Stimulated activated naive CD8-positive, alpha-beta T cell treated with anti-CD3 and anti-CD28 coated beads, Interleukin-15, amount 100 ng/mL, for 72 hours (primary cell): ENCODE measurements around the gene RNPC3.
"Not testable (repeated sequence)": the region's sequence is repeated elsewhere in the genome, so short reads cannot be mapped to it uniquely, and the experiment has no call there.

Experiments
- ATAC-seq: fragments of 150-1000 bp; cut with Tn5 transposase; 2 replicates; pipeline ENCODE4 v1.10.0; 2021; ENCODE audit warnings: mild to moderate bottlenecking, moderate library complexity
- DNase-seq, 2 donors: peaks; one replicate each; pipeline ENCODE4 v3.0.0; 2021 to 2022
- H3K27ac Mint-ChIP-seq, 2 donors: one replicate each; pipeline ENCODE4 v1.8.0; 2022; ENCODE audit warnings: mild to moderate bottlenecking in 2 of 2, mixed read lengths in 2 of 2, moderate library complexity in 2 of 2
- H3K27me3 Mint-ChIP-seq: one replicate; pipeline ENCODE4 v1.8.0; 2022; ENCODE audit warnings: mixed read lengths
- H3K4me1 Mint-ChIP-seq: one replicate; pipeline ENCODE4 v1.8.0; 2022; ENCODE audit warnings: mild to moderate bottlenecking, mixed read lengths
- H3K4me3 Mint-ChIP-seq, 2 donors: one replicate each; pipeline ENCODE4 v1.8.0; 2022; ENCODE audit warnings: mild to moderate bottlenecking in 2 of 2, mixed read lengths in 2 of 2, moderate library complexity in 1 of 2
- H3K9me3 Mint-ChIP-seq, 2 donors: one replicate each; pipeline ENCODE4 v1.8.0; 2022; ENCODE audit warnings: mixed read lengths in 2 of 2

RNPC3 gene

GRCh38 chr1:103602740-103603139, 77.2 kb downstream of the RNPC3 start:
- not testable (repeated sequence) for ATAC-seq, H3K4me1 Mint-ChIP-seq, H3K9me3 Mint-ChIP-seq, H3K4me3 Mint-ChIP-seq, H3K27ac Mint-ChIP-seq, H3K27me3 Mint-ChIP-seq, DNase-seq
